CD4-positive, alpha-beta T cell treated with Interleukin-6 for 4 hours (primary cell): ENCODE results near the gene PRKCD.

Source experiments
- DNase-seq: peaks from one replicate; pipeline ENCODE4 v3.0.0-alpha.2; 2020; ENCODE audit warnings: mixed read lengths

The PRKCD gene

DNA sequence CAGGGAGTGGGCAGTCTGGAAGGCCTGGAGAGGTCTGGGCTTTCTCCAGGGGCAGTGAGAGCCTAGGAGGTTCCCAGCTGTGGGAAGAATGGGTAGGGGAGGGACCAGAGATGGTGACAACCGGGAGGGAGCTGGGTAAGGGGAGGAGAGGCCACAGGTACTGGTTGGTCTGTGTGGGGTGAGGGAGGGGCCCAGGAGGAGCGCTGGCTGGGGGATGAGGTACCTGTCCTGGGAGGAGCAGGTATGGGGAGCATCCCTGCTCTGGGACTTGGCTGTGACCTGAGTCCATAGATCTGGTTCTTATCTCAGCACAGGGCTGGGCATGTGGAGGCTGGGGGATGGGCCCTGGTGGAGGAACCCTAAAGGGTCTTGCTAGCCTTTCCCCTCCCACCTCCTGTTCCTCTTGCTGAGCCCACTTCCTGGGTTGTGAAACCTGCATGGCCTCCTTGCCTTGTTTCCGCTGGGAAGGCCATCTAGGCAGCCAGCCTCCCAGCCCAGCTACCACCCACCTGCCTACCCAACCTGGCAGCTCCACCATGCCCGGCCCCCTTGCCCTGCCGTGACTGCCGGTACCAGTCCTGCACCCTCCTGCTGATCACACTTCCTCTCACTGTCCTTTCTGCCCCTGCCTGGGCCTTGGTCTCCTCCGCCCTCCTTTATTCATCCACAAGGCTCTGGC lies 11.0 kb downstream of the PRKCD start:
- no peak for DNase-seq

- DNase-seq, result no peak
Measured at GRCh38 chr3:53173107-53173506, 12.1 kb downstream of the PRKCD start.

- DNase-seq, result no peak
Measured at GRCh38 chr3:53174346-53175250, 13.6 kb downstream of the PRKCD start.

DNA sequence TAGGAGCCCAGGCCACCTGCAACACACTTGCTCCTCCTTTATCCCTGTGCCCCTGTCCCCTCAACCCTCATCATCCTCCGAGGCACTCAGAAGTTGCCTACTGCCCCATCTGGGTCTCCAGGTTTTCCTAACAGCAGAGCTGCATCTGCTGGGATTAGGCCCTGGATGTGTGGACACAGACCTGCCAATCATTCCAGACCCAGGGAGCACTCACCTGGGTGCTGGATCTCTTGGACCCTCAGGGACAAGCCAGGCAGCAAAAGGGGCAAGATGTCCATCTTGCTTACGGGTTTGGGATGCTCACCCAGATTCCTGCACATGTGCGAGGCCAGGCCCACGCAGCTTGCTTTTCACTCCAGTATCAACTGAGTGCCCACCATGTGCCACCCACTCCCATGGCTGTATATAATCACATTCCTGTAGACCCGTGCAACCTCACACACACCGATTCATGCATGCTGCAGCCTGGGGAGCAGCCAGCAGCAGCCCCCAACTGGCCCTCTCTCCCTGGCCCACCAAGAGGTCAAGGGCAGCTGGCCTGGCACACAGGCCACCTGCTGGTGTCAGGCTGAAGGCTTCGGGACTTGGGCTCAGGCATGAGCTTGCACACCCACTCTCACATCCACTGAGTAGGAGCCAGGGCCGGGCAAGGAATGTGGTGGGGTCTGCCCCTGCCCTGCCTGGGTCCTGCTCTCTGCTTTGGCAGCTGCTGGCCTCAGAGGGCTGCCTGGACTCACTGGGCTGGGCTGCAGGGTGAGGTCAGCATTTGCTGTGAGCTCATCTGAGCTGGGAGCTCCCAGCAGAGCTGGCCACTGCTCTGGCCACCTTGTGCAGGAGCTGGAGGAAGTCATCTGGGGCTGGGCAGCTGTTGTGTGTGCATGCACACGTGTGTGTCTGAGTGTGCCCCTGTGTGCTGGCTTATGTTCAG lies 14.9 kb downstream of the PRKCD start:
- DNase-seq, result no peak

DNA sequence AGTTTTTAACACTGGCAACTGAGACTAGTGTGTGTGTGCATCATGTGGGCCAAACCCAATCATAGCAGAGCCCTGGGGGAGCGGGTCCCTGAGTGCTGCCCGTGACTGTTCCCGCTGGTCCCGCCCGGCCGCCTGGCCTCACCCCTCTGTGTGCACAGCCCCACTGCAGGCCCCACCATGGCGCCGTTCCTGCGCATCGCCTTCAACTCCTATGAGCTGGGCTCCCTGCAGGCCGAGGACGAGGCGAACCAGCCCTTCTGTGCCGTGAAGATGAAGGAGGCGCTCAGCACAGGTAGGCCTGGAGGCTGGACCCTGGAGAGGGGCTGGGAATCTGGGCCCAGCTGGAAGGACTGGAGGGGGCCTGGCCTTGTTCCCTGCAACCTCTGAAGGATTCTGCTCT lies 17.2 kb downstream of the PRKCD start:
- no peak for DNase-seq

DNA sequence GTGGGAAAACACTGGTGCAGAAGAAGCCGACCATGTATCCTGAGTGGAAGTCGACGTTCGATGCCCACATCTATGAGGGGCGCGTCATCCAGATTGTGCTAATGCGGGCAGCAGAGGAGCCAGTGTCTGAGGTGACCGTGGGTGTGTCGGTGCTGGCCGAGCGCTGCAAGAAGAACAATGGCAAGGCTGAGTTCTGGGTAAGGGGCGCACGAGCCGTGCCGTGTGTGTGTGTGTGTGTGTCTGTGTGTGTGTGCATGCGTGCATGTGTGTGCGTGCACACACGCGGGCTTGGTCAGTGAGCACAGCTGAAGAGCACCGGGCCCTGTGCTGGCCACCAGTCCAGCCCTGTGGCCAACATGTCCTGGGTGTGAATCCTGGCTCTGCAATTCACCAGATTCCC lies 18.6 kb downstream of the PRKCD start:
- DNase-seq, result no peak

- no peak for DNase-seq
Measured at GRCh38 chr3:53180305-53181023, 19.5 kb downstream of the PRKCD start.

DNA sequence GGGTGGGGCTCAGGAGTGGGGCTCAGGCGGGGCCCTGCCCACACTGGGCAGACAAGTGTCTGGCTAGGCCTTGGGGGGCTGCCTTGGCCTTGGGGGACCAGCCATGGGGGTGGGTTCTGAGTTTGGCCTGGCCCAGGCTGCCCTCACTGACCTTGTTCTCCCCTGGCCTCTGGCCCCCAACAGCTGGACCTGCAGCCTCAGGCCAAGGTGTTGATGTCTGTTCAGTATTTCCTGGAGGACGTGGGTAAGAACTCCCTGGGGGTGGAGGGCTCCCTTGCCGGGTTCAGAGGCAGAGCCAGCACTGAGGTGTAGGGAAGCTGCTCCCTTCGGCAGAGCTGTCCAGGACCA lies 20.0 kb downstream of the PRKCD start:
- DNase-seq, result no peak

GRCh38 chr3:53181528-53181927 lies 20.5 kb downstream of the PRKCD start:
- no peak for DNase-seq

- DNase-seq, result no peak
Measured at GRCh38 chr3:53182764-53183355, 21.9 kb downstream of the PRKCD start.

DNA sequence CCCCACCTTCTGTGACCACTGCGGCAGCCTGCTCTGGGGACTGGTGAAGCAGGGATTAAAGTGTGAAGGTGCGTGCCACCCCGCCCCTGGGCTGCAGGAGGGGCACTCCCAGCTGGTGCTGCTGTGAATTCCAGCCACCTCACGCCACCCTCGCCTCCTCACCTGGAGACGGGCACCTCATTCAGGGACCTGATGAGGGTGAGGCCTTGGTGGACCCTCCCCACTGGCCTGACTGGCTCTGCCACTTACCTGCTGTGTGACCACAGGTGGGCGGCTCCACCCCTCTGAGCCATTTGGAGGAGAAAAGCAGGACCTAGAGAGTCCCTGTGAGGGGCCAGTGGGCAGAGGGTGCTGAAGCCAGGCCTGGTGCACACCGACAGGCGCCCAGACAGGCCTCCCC lies 22.5 kb downstream of the PRKCD start:
- no peak for DNase-seq

- no peak for DNase-seq
Measured at GRCh38 chr3:53184701-53185100, 23.7 kb downstream of the PRKCD start.

DNA sequence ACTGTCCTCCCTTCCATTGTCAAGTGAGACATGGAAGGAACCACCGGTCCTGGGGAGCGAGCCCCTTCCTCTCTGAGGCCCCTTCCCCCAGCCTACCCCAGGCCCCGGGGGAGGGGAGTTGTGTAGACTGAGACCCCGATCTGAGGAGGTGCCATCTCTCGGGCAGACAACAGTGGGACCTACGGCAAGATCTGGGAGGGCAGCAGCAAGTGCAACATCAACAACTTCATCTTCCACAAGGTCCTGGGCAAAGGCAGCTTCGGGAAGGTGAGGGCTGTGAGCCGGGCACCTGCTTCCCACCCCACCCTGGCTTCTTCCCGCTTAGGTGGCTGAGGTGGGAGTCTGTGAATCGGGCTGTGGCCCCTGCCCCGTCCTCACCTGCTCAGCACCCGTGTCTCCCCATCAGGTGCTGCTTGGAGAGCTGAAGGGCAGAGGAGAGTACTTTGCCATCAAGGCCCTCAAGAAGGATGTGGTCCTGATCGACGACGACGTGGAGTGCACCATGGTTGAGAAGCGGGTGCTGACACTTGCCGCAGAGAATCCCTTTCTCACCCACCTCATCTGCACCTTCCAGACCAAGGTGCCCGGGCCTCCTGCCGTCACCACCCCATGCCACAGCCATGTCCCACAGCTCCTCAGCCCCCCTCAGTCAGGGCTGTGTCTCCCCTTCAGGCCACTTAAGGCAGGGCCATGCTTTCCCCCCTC lies 24.9 kb downstream of the PRKCD start:
- DNase-seq, result no peak

- DNase-seq, result no peak
Measured at GRCh38 chr3:53186726-53187125, 25.7 kb downstream of the PRKCD start.

GRCh38 chr3:53187430-53187829 lies 26.4 kb downstream of the PRKCD start:
- no peak for DNase-seq

DNA sequence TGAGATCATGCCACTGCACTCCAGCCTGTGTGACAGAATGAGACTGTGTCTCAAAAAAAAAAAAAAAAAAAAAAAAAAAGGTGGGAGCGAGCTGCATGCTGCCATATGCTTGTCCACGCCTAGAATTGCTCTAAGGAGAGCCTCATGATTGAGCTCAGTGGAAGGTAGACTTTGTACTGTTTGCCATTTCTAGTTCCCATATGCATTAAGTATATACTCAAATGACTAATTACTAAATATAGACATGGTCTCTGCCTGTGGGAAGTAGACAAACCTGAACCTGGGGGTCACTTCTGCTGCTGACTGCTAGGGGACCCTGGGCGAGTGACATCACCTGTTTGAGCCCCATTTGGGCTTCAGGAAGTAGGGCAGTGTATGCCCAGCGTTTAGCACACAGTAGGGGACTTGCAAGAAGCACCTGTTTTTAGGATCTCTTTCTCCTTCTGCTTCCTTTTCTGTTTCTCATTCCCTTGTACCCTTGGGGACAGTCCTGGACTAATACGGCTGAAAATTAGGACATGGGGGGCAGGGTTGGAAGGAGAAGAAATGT lies 27.2 kb downstream of the PRKCD start:
- DNase-seq, result no peak

DNA sequence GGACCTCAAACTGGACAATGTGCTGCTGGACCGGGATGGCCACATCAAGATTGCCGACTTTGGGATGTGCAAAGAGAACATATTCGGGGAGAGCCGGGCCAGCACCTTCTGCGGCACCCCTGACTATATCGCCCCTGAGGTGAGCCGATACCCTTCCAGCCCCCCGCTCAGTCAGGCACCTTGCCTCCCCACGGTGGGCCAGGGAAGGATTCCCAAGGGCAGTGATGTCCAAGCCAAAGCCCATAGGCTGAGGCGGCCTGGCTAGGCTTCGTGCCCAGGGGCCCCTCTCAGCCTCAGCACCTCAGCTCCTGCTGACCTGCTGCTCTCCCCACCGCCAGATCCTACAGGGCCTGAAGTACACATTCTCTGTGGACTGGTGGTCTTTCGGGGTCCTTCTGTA lies 27.7 kb downstream of the PRKCD start:
- no peak for DNase-seq

DNA sequence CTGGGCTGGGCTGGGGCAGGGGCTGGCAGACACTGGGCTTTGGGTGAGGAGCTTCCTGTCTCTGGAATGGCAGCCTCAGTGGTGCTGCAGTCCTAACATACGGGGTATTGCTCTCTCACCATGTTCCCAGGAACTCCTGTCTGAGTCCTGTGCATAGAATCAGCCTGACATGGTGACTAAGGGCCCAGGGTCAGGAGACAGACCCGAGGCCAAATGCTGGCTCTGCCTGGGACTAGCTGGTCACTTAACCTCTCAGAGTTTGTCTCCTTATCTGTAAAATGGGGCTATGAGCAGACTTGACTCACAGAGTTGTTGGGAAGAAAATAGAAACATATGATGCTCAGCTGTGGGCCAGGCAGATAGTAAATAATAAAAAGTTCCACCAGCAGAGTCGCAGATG lies 28.3 kb downstream of the PRKCD start:
- no peak for DNase-seq

DNA sequence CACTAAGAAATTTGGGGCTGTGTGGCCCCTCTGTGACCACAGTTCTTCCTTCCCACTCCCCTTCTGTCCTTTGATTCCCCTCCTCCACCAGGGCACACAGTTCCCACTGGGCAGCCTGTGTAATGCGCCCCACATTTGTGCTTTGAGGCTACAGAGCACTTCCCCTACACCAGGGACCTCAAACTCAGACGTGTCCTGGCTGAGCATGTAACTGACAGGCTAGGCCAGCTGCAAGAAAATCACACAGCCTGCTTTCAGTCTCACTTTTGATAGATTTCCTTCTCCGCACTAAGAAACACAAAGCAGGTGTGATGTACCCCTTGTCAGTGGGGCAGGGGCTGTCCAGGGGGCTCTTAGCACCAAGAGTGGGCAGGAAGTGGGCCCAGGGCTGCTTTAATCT lies 29.6 kb downstream of the PRKCD start:
- no peak for DNase-seq

DNA sequence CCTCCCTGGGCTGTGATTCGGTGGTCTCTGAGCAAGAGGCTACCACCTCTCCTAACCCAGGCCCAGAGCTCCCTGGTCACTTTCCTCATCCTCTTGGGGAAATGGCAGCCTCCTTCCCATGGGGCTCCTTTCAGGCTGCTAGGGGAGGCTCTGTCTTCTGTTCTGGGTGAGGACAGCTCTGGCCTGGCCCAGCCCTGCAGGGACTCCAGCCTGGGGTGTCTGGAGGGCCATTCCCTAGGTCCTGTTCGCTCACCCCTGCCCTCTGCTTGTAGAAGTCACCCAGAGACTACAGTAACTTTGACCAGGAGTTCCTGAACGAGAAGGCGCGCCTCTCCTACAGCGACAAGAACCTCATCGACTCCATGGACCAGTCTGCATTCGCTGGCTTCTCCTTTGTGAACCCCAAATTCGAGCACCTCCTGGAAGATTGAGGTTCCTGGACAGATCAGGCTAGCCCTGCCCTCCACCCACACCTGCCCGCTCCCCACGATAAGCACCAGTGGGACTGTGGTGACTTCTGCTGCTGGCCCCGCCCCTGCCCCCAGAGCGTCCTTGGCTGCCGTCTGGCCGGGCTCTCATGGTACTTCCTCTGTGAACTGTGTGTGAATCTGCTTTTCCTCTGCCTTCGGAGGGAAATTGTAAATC lies 30.9 kb downstream of the PRKCD start:
- no peak for DNase-seq

DNA sequence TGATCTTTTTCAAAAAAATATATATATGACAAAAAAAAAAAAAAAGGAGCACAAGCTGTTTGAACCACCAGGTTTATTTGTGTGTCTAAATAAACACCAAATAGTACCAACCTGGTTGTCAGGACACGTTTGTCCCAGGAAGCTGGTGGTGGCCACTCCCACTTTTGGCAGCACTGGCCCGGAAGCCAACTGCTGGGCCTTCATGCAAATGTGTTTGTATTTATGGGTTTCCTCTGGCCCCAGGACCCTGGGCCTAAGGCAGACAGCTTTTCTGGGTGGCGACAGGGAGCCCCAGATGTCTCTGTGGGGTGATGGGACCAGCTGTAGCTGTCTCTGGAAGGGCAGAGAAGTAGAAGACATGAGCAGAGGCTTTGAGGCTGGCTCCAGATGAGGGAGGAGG lies 31.6 kb downstream of the PRKCD start:
- DNase-seq, result no peak
